NCI-H2029 (cell line): ENCODE measurements around the gene ADAM15.

ENCODE experiments used
- DNase-seq: peaks from one replicate; lab custom pipeline; 2025; lab: John Stamatoyannopoulos, UW

ADAM15 gene

GRCh38 chr1:155012776-155013602 is 38.1 kb upstream of the ADAM15 start:
- DNase-seq = no peak

- DNase-seq = no peak
Observed at GRCh38 chr1:155013632-155014031, 37.5 kb upstream of the ADAM15 start.

- no peak for DNase-seq
Observed at GRCh38 chr1:155014709-155015508, 36.2 kb upstream of the ADAM15 start.

GRCh38 chr1:155015527-155016230 is 35.4 kb upstream of the ADAM15 start:
- DNase-seq = no peak

- no peak for DNase-seq
Observed at GRCh38 chr1:155016231-155016831, 34.8 kb upstream of the ADAM15 start.

- DNase-seq = peak; percentile 71
Observed at GRCh38 chr1:155017041-155017945, 33.8 kb upstream of the ADAM15 start.

GRCh38 chr1:155017946-155018316 is 33.2 kb upstream of the ADAM15 start:
- no peak for DNase-seq

GRCh38 chr1:155018617-155019348 is 32.3 kb upstream of the ADAM15 start:
- no peak for DNase-seq

- DNase-seq = no peak
Observed at GRCh38 chr1:155019377-155020245, 31.5 kb upstream of the ADAM15 start.

- no peak for DNase-seq
Observed at GRCh38 chr1:155022136-155022926, 28.8 kb upstream of the ADAM15 start.

- peak; percentile 74 for DNase-seq
Observed at GRCh38 chr1:155022927-155023236, 28.2 kb upstream of the ADAM15 start.

- no peak for DNase-seq
Observed at GRCh38 chr1:155023627-155024026, 27.5 kb upstream of the ADAM15 start.

- no peak for DNase-seq
Observed at GRCh38 chr1:155024315-155024714, 26.8 kb upstream of the ADAM15 start.

- DNase-seq = no peak
Observed at GRCh38 chr1:155026154-155026553, 25.0 kb upstream of the ADAM15 start.

- no peak for DNase-seq
Observed at GRCh38 chr1:155026588-155026987, 24.5 kb upstream of the ADAM15 start.

GRCh38 chr1:155029513-155030242 is 21.4 kb upstream of the ADAM15 start:
- no peak for DNase-seq

GRCh38 chr1:155030243-155030795 is 20.8 kb upstream of the ADAM15 start:
- no peak for DNase-seq

GRCh38 chr1:155030899-155031298 is 20.2 kb upstream of the ADAM15 start:
- no peak for DNase-seq
